Subcutaneous adipose tissue (tissue), 4 donors: Measurements from ENCODE around the gene ZNF117. TPM values are rescaled to one million over a fixed set of nuclear protein-coding genes. Genes with fewer than 3 reads are reported as not detected.

ENCODE experiments used
- CTCF ChIP-seq: fragments of 450-650 bp; IDR thresholded peaks from one replicate; pipeline ENCODE4 v1.5.1; 2016; ENCODE audit warnings: low read depth, mild to moderate bottlenecking, control low read depth, antibody characterized with exemption, moderate library complexity
- total RNA-seq, 4 donors: library from RNA; depleted of rRNA; stranded (reverse); fragments of >200 nt; gene quantifications; one replicate each; pipeline ENCODE4 v1.1.0, GENCODE V29; 2016

The ZNF117 gene
- total RNA-seq, 4 donors from 2014 or later: 51.2 to 89.6 (median 71.6) TPM

DNA sequence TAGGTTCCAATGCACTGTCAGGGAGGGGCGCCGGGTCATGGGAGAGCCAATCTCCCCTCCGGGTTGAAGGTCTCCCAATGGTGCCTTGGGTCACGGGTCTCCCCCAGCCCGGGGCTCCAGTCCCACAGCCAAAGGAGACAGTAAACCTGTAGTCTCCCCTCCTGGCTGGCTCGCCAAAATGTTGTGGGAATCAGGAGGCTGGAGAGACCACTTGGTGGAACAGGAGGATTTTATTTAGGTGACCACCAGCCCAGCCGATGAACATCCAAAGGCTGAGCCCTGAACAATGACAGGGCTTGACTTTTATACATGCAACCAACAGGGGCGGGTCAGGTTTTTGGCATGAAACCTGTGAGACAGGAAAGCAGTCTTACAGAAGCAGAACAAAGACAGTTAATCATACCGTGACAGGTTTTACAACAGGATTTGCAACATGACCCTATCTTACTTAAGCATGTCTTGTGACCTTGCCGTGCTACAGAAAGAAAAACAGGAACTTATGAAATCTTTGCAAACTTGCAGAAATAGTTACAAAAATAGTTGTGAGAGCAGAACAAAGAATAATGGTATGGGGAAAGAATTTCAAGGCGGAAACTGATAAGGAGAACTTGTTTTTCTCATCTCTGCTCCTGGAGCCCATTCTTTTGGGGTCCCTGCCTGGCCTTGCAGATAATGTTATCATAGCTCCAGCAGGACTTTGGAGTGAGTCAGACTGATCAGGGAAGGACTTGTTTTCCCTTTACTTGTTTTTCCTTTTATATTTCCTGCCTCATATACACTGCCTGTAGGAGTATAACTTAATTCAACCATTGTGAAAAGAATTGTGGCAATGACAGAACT lies 8.5 kb upstream of the ZNF117 start:
- TF ChIP-seq CTCF: no peak

DNA sequence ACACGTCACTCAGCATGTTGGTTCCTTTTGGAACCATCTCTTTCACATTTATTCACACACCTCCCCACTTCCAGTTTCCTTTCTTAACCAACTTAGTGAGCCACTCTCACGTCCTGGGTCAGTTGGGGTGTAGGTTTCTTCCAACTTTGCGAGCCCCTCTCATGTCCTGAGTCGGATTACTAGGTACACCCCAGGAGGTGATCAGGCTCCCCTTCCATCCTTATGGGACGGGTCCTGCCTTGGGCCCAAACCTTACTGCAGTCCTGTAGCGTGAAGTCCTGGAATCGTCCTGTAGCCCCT lies 8.0 kb upstream of the ZNF117 start:
- no peak for TF ChIP-seq CTCF

- TF ChIP-seq CTCF: no peak
Observed at GRCh38 chr7:64997927-64998391, 7.1 kb upstream of the ZNF117 start.

GRCh38 chr7:64997164-64997908 lies 6.5 kb upstream of the ZNF117 start:
- TF ChIP-seq CTCF: no peak

GRCh38 chr7:64996305-64996704 lies 5.5 kb upstream of the ZNF117 start:
- no peak for TF ChIP-seq CTCF

DNA sequence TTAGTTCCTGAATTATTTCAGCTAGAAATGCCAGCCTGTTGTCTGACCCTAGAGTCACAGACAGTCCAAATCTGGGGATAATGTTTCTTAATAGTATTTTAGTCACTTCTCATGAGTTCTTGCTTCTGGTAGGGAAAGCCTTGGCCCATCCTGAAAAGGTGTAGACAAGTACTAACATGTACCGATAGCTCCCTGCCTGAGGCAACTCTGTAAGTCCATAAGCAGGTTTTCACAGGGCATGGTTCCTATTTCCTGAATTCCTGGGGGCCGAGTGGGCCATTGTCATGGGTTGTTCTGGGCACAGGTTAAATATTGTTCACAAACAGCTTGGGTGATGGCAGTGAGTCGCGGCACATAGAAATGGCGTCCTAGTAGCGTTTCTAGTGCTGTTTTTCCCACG lies 3.1 kb upstream of the ZNF117 start:
- no peak for TF ChIP-seq CTCF

DNA sequence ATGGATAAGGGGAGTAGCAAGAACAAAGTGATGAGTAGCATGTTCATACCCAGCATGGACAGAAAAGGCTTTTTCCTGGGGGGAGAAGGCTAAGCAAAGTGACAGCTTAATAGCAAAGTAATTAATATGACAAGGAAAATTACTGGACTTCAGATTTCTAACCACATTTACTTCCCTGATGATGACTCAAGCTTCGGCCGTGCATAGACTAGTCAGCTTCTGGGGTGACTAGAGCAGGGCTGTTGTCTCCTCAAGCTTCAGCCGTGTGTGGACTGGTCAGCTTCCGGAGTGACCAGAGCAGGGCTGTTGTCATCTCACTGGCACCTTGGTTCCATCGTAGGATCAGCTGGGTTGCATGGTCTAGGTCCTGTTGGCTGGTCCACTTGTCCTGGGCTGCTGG lies 2.1 kb upstream of the ZNF117 start:
- TF ChIP-seq CTCF: no peak
